SU-DHL-6 (cell line): Measurements from ENCODE around the gene ZNF467.

ENCODE experiments used
- H2AFZ ChIP-seq: fragments of 200-600 bp; sonication (generic); 2 replicates; pipeline ENCODE4 v1.6.1; 2014; ENCODE audit warnings: low read depth, mild to moderate bottlenecking, moderate library complexity, mixed read lengths, antibody characterized with exemption, low read length; ENCODE audit not compliant: severe bottlenecking
- H3F3A ChIP-seq: fragments of 200-600 bp; shearing (Covaris generic); 2 replicates; pipeline ENCODE4 v1.6.0; 2016; ENCODE audit warnings: antibody characterized with exemption, mild to moderate bottlenecking; ENCODE audit not compliant: insufficient read depth
- H3K27ac ChIP-seq: fragments of 200-600 bp; sonication (generic); 2 replicates; pipeline ENCODE4 v1.5.1; 2016; ENCODE audit warnings: low read depth, mild to moderate bottlenecking, low read length, moderate library complexity, mixed read lengths
- H3K27me3 ChIP-seq: fragments of 200-600 bp; sonication (generic), shearing (Covaris generic); 2 replicates; pipeline ENCODE4 v1.6.0; 2014; ENCODE audit warnings: mild to moderate bottlenecking, low read length
- H3K36me3 ChIP-seq: fragments of 200-600 bp; sonication (generic); 2 replicates; pipeline ENCODE4 v1.6.1; 2014; ENCODE audit warnings: mild to moderate bottlenecking, low read length, mixed read lengths
- H3K4me2 ChIP-seq: fragments of 300-600, 200-600 bp; shearing (Covaris generic), sonication (generic); 2 replicates; pipeline ENCODE4 v1.6.0; 2014; ENCODE audit warnings: low read length, low read depth, mild to moderate bottlenecking; ENCODE audit not compliant: poor library complexity, severe bottlenecking
- H3K4me3 ChIP-seq: fragments of 200-600 bp; sonication (generic); 2 replicates; pipeline ENCODE4 v1.5.1; 2014; ENCODE audit warnings: antibody characterized with exemption, low read length, mild to moderate bottlenecking, mixed read lengths; ENCODE audit not compliant: insufficient read depth, poor library complexity, severe bottlenecking
- H3K79me2 ChIP-seq: fragments of 200-600 bp; sonication (generic); 2 replicates; pipeline ENCODE4 v1.6.1; 2014; ENCODE audit warnings: mild to moderate bottlenecking, low read length, moderate library complexity; ENCODE audit not compliant: insufficient read depth
- H3K9ac ChIP-seq: fragments of 200-600 bp; sonication (generic); 2 replicates; pipeline ENCODE4 v1.7.0; 2014; ENCODE audit warnings: mild to moderate bottlenecking, low read length
- H3K9me2 ChIP-seq: fragments of 200-600 bp; sonication (generic); replicated peaks from 2 replicates; pipeline ENCODE4 v1.6.1; 2014; ENCODE audit warnings: low read length; ENCODE audit not compliant: insufficient read depth
- H3K9me3 ChIP-seq: fragments of 200-600 bp; sonication (generic); 2 replicates; pipeline ENCODE4 v1.6.1; 2014; ENCODE audit warnings: low read length, mixed read lengths; ENCODE audit not compliant: insufficient read depth
- H4K20me1 ChIP-seq: fragments of 200-600 bp; sonication (generic); 2 replicates; pipeline ENCODE4 v1.6.1; 2014; ENCODE audit warnings: low read depth, mild to moderate bottlenecking, antibody characterized with exemption, low read length, moderate library complexity, mixed read lengths
- EZH2phosphoT487 ChIP-seq: fragments of 200-600 bp; sonication (generic), shearing (Covaris generic); conservative IDR thresholded peaks from 2 replicates; pipeline ENCODE4 v1.6.1; 2018; ENCODE audit warnings: mild to moderate bottlenecking, antibody characterized with exemption, low read length, moderate library complexity, mixed read lengths
- TF ChIP-seq, protein P1 (sequence below): fragments of 200-600 bp; sonication (generic); IDR thresholded peaks from one replicate; pipeline ENCODE4 v1.5.1; 2017; ENCODE audit warnings: antibody characterized with exemption, mild to moderate bottlenecking, low read length, moderate library complexity; ENCODE audit not compliant: insufficient read depth, poor library complexity, severe bottlenecking

ZNF467 gene

DNA sequence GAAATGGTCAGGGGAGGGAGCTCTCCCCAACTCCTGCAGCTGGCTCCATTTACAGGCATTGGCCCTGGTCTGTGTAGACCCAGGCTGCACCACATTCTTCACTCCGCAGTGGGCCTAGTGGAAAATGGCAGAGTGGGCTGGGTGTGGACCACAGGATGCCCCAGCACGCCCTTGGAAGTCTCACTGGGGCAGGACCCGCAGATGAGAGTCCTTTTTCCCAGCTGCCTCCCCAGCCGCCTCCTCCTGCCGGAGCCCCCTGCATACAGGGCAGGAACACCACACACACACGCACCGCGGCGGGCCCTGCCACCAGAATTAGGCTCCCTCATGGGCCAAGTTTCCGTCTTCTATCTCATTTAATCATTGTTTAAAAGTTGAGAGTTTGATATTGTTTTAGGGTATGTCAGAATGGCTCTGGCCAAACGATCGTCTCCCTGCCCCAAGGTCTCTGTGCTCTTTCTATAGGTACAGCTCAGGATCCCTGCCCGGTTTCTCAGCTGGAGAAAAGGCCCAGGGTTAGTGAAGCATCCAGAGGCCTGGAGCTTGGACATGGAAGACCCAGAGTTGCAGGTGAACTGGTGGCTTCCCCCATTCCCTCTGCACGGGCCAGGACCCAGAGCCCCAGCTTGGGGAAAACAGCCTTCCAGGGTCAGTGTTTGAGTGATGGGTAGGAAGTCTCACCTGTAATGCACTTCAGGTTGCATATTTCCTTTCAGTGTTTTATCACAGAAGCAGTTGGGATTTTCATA, 42.0 kb downstream of the ZNF467 start:
- no peaks in the 10 kb centered on the region for H3K79me2 ChIP-seq
- H3K9ac ChIP-seq: no peak overlapping the region
- no peak for TF ChIP-seq EZH2phosphoT487
- TF ChIP-seq, protein P1, sequence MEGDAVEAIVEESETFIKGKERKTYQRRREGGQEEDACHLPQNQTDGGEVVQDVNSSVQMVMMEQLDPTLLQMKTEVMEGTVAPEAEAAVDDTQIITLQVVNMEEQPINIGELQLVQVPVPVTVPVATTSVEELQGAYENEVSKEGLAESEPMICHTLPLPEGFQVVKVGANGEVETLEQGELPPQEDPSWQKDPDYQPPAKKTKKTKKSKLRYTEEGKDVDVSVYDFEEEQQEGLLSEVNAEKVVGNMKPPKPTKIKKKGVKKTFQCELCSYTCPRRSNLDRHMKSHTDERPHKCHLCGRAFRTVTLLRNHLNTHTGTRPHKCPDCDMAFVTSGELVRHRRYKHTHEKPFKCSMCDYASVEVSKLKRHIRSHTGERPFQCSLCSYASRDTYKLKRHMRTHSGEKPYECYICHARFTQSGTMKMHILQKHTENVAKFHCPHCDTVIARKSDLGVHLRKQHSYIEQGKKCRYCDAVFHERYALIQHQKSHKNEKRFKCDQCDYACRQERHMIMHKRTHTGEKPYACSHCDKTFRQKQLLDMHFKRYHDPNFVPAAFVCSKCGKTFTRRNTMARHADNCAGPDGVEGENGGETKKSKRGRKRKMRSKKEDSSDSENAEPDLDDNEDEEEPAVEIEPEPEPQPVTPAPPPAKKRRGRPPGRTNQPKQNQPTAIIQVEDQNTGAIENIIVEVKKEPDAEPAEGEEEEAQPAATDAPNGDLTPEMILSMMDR: no peak
- no peaks in the 10 kb centered on the region for H3K9me3 ChIP-seq
- no peaks in the 10 kb centered on the region for H4K20me1 ChIP-seq
- H3K27ac ChIP-seq: no peak overlapping the region
- H3K4me2 ChIP-seq: no peak overlapping the region
- no peak overlapping the region for H3K4me3 ChIP-seq
- H3K9me2 ChIP-seq: no peaks in the 10 kb centered on the region
- no peaks in the 10 kb centered on the region for H3F3A ChIP-seq
- no peaks in the 10 kb centered on the region for H3K27me3 ChIP-seq
- H3K36me3 ChIP-seq: no peaks in the 10 kb centered on the region
- no peak overlapping the region for H2AFZ ChIP-seq

DNA sequence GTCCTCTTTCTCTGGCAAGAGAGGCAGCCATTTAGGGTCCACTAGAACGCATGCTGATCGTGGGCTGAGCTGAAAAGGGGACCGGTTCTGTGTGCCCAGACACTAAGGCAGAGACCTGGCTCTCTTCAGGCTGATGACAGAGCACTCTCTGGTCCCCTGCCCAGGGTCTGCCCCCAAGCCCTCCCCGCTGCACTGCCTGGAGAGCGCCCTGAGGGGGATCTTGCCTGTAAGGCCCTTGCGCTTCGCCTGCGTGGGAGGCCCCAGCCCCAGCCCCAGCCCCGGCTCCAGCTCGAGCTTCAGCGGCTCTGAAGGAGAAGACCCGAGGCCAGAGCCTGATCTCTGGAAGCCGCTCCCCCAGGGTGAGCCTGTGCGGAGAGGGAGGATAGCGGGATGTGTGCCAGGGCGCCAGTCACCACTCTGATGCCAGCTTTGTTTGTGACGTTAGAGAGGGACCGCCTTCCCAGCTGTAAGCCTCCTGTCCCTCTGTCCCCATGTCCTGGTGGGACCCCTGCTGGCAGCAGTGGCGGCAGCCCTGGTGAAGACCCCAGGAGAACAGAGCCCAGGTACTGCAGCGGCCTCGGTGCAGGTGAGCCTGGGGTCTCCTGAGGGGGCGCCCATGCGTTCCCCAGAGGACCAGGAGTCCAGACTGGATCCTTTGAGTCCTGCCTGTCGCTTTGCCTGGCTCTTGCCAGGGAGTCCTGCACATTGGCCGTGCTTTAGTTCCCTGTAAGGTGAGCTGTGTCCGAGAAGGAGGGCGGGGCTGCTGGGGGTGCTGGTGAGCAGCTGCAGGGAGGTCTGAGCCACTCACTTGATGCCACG, 43.2 kb downstream of the ZNF467 start:
- no peak for TF ChIP-seq EZH2phosphoT487
- TF ChIP-seq, protein P1: no peak
- Histone ChIP-seq H4K20me1 (no peaks in the 10 kb centered on the region), H3K9me2 (no peaks in the 10 kb centered on the region), H3K9ac (no peak overlapping the region), H3K9me3 (no peaks in the 10 kb centered on the region), H3F3A (no peaks in the 10 kb centered on the region), H3K4me3 (no peak overlapping the region), H3K4me2 (no peak overlapping the region), H3K36me3 (no peaks in the 10 kb centered on the region), H3K27ac (no peak overlapping the region), H3K79me2 (no peaks in the 10 kb centered on the region), H2AFZ (no peak overlapping the region), H3K27me3 (no peaks in the 10 kb centered on the region)

DNA sequence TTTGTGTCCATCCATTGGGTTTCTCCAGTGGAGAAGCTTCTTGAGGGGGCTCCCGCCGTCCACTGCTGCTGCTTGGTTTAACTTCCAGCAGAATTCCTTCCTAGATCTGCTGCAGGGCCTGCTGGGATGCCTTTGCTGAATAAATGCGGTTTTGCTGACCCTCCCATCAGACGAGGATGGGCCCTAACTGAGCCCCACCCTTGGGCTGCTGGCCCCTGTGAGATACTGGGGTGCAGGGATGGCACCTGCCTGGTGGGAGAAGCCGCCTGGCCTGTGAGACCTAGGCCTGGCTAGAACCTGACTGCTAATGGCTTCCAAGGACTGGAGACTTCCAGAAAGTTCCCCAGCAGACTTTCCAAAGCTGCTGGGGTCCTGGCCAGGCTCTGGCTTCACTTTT, 43.8 kb downstream of the ZNF467 start:
- Histone ChIP-seq H3K79me2 (no peaks in the 10 kb centered on the region), H3K36me3 (no peaks in the 10 kb centered on the region), H3K27me3 (no peaks in the 10 kb centered on the region), H3K4me3 (no peak overlapping the region), H3K9me3 (no peaks in the 10 kb centered on the region), H3K27ac (no peak overlapping the region), H3K4me2 (no peak overlapping the region), H2AFZ (no peak overlapping the region), H3F3A (no peaks in the 10 kb centered on the region), H3K9ac (no peak overlapping the region), H3K9me2 (no peaks in the 10 kb centered on the region), H4K20me1 (no peaks in the 10 kb centered on the region)
- TF ChIP-seq, protein P1: no peak
